ENCODE measurements around the gene RRAGC. TPM values are rescaled to one million over a fixed set of nuclear protein-coding genes. Genes with fewer than 3 reads are reported as not detected.

The RRAGC gene
- total and polyA plus RNA-seq, 12 donors: 7.5 to 28.8 (median 16.0) TPM

Small RNA genes lying within 50 kb of the gene (small RNA-seq; reads per million reads assigned to genes)
- 0 reads per million in 2 donors for gene GJA9-MYCBP

Other genes starting within 250 kb of the RRAGC start
- 10 to 100 TPM in 8 of 9 donors, 1 to 10 TPM in 1; 6.8 to 97.3 (median 18.5) TPM for gene MYCBP, start 13.6 kb upstream of the RRAGC start, total RNA-seq
- 10 to 100 TPM in 1 of 3 donors, 1 to 10 TPM in 2; 5.5 to 36.1 (median 7.7) TPM for gene MYCBP, start 13.6 kb upstream of the RRAGC start, polyA plus RNA-seq
- not detected for gene GJA9, start 21.8 kb upstream of the RRAGC start, total RNA-seq
- not detected for gene GJA9, start 21.8 kb upstream of the RRAGC start, polyA plus RNA-seq
- gene RHBDL2, start 82.1 kb upstream of the RRAGC start, total RNA-seq: under 1 TPM in 4 of 9 donors, not detected in 5; 0.11 to 0.69 (median 0.44) TPM
- gene RHBDL2, start 82.1 kb upstream of the RRAGC start, polyA plus RNA-seq: under 1 TPM; 0.07 to 0.35 (median 0.24) TPM
- gene AKIRIN1, start 131.5 kb upstream of the RRAGC start, total RNA-seq: 10 to 100 TPM; 25.8 to 71.3 (median 42.9) TPM
- gene AKIRIN1, start 131.5 kb upstream of the RRAGC start, polyA plus RNA-seq: 10 to 100 TPM in 2 of 3 donors, 1 to 10 TPM in 1; 9.1 to 56.0 (median 14.8) TPM
- gene NDUFS5, start 166.6 kb upstream of the RRAGC start, total RNA-seq: 100 to 1,000 TPM; 201 to 672 (median 315) TPM
- gene NDUFS5, start 166.6 kb upstream of the RRAGC start, polyA plus RNA-seq: 1,000 to 10,000 TPM in 2 of 3 donors, 100 to 1,000 TPM in 1; 659 to 1,638 (median 1,300) TPM

Measured in adrenal gland (tissue), 12 donors.